K562 (cell line): ENCODE data around the gene ADORA3. TPM values are rescaled to one million over a fixed set of nuclear protein-coding genes. Genes with fewer than 3 reads are reported as not detected.

Experiments used
- E2F4 ChIP-seq: sonication (generic); formaldehyde crosslinking; IDR thresholded peaks from 2 replicates; pipeline ENCODE4 v1.8.0; 2022; ENCODE audit warnings: mild to moderate bottlenecking, low read depth, missing genetic modification reagents
- FOXK1 ChIP-seq: sonication (generic); formaldehyde crosslinking; IDR thresholded peaks from 2 replicates; pipeline ENCODE4 v1.8.0; 2022; ENCODE audit warnings: missing genetic modification reagents, mild to moderate bottlenecking, borderline replicate concordance
- KAT8 ChIP-seq: fragments of 450-650 bp; IDR thresholded peaks from 2 replicates; pipeline ENCODE4 v1.6.1; 2016; ENCODE audit warnings: low read depth, mild to moderate bottlenecking
- MLLT1 ChIP-seq, 2 experiments: fragments of 450-650 bp; IDR thresholded peaks; 2 replicates each; pipeline ENCODE4 v1.6.1; 2016
- PBX2 ChIP-seq, 2 experiments: IDR thresholded peaks in 1 of 2; conservative IDR thresholded peaks in 1 of 2; 2 replicates each; pipeline ENCODE4 v1.6.1; 2016; ENCODE audit warnings: low read depth in 2 of 2, mild to moderate bottlenecking in 1 of 2, missing compliant biosample characterization in 1 of 2, missing genetic modification characterization in 1 of 2, moderate library complexity in 1 of 2
- POLR2H ChIP-seq: IDR thresholded peaks from 2 replicates; pipeline ENCODE4 v1.6.1; 2016; ENCODE audit warnings: missing genetic modification characterization, low read depth, mild to moderate bottlenecking, control low read depth, missing compliant biosample characterization, moderate library complexity
- PYGO2 ChIP-seq: fragments of 450-650 bp; IDR thresholded peaks from 2 replicates; pipeline ENCODE4 v1.6.1; 2016; ENCODE audit warnings: mild to moderate bottlenecking, missing genetic modification characterization, moderate library complexity, missing compliant biosample characterization
- RNF2 ChIP-seq: sonication (generic); IDR thresholded peaks from 2 replicates; pipeline ENCODE4 v1.6.1; 2016
- SMAD3 ChIP-seq: fragments of 450-650 bp; formaldehyde crosslinking; conservative IDR thresholded peaks from 2 replicates; pipeline ENCODE4 v1.4.0; 2020; ENCODE audit warnings: mild to moderate bottlenecking
- TAF9B ChIP-seq: fragments of 450-650 bp; IDR thresholded peaks from 2 replicates; pipeline ENCODE4 v1.6.1; 2018; ENCODE audit warnings: mild to moderate bottlenecking; ENCODE audit not compliant: partially characterized antibody
- TBP ChIP-seq: optimal IDR thresholded peaks from 2 replicates; pipeline ENCODE3; 2011; ENCODE audit warnings: low read depth, low read length, improper control_type of control experiment
- UBTF ChIP-seq, 2 experiments: IDR thresholded peaks; 2 replicates each; pipeline ENCODE4 v1.6.1; 2012; ENCODE audit warnings: improper control_type of control experiment in 2 of 2, low read depth in 2 of 2, low read length in 2 of 2, borderline replicate concordance in 1 of 2
- ZKSCAN1 ChIP-seq: fragments of 150-350 bp; IDR thresholded peaks from 2 replicates; pipeline ENCODE4 v1.6.1; 2016; ENCODE audit warnings: low read depth, low read length
- ZNF121 ChIP-seq: sonication (generic); formaldehyde crosslinking; conservative IDR thresholded peaks from 2 replicates; pipeline ENCODE4 v1.8.0; 2022; ENCODE audit warnings: missing genetic modification reagents
- ZNF395 ChIP-seq: fragments of 200-800 bp; sonication (Bioruptor generic); IDR thresholded peaks from 2 replicates; pipeline ENCODE4 v1.6.1; 2017; ENCODE audit warnings: missing genetic modification characterization, missing compliant biosample characterization
- ZNF75A ChIP-seq: fragments of 450-650 bp; formaldehyde crosslinking; IDR thresholded peaks from 2 replicates; pipeline ENCODE4 v1.4.0; 2020; ENCODE audit warnings: mild to moderate bottlenecking
- polyA plus RNA-seq, 8 experiments: library from polyadenylated mRNA; depleted of rRNA in 4 of 8; stranded (reverse) in 5 of 8; unstranded in 3 of 8; fragments of >200 nt; fragmentation: Nextera tagmentation in 2 of 8; fragmentation: Illumina TruSeq in 1 of 8; extraction: Ambion mirVana in 2 of 8; extraction: Trizol in 1 of 8; gene quantifications; 2 replicates each; pipeline versions ENCODE4 v1.2.1 to v1.2.3, GENCODE V29; 2011 to 2014; ENCODE audit warnings: inconsistent platforms in 1 of 8, missing spikeins in 1 of 8
- total RNA-seq, 7 experiments: library from RNA; depleted of rRNA in 6 of 7; stranded (reverse); fragments of >200 nt in 6 of 7; fragmentation: Illumina TruSeq in 2 of 7; extraction: Trizol in 2 of 7; gene quantifications; 2 replicates each; pipeline versions ENCODE4 v1.2.1 to v1.2.3, GENCODE V29; 2011 to 2021; ENCODE audit warnings: low replicate concordance in 1 of 7

ADORA3 gene
- total and polyA plus RNA-seq, 9 of the 15 experiments (the other 6 are each of a cell fraction or from before 2014, with no cell fraction given) = 0.09 to 0.35 (median 0.16) TPM; not detected in 3

- TF ChIP-seq PBX2 (CRISPR knock-in tag; IDR thresholded peaks at IDR 0.05; ENCODE audit: low read depth) (no peak), PBX2 (tag; conservative IDR thresholded peaks at IDR 0.05; ENCODE audit: low read depth) (no peak), ZNF75A (CRISPR knock-in tag) (peak; percentile 46; the same call in 1 of the 2 replicates), FOXK1 (CRISPR knock-in tag) (no peak), PYGO2 (tag) (no peak), E2F4 (CRISPR knock-in tag) (no peak), TAF9B (no peak), POLR2H (no peak), ZKSCAN1 (no peak), MLLT1 (IDR thresholded peaks at IDR 0.05) (no peak), SMAD3 (CRISPR knock-in tag) (peak; percentile 82), UBTF (IDR thresholded peaks at IDR 0.05; ENCODE audit: borderline replicate concordance in 1 of 2, low read depth in 2 of 2, low read length in 2 of 2) (no peak), KAT8 (no peak), ZNF121 (CRISPR knock-in tag) (no peak), ZNF395 (peak; percentile 78), TBP (no peak), RNF2 (no peak)
These were observed at the start of gene ADORA3, which contains the start of gene TMIGD3 (continued) for GRCh38 chr1:111503585-111504060.
